Thyroid gland (tissue), 4 donors: ENCODE measurements around the gene ANO6.

Experiments
- CTCF ChIP-seq, 6 experiments: fragments of 200-600 bp in 3 of 6; fragments of 450-650 bp in 3 of 6; sonication (generic) in 3 of 6; IDR thresholded peaks; one replicate each; pipeline ENCODE4 v1.5.1; 2016 to 2019; ENCODE audit warnings: antibody characterized with exemption in 6 of 6, mild to moderate bottlenecking in 2 of 6, inconsistent platforms in 1 of 6, moderate library complexity in 1 of 6
- POLR2A ChIP-seq, 2 donors: fragments of 450-650 bp; IDR thresholded peaks; one replicate each; pipeline ENCODE4 v1.6.1; 2017; ENCODE audit warnings: antibody characterized with exemption in 2 of 2, mild to moderate bottlenecking in 2 of 2, moderate library complexity in 1 of 2

- no peak for TF ChIP-seq CTCF (IDR thresholded peaks at IDR 0.05)
- TF ChIP-seq POLR2A (IDR thresholded peaks at IDR 0.05), result no peak
These were observed 17.0 kb downstream of the ANO6 start for GRCh38 chr12:45232756-45233372.
